H9 (cell line): ENCODE results near the gene MORC2. TPM values are rescaled to one million over a fixed set of nuclear protein-coding genes. Genes with fewer than 3 reads are reported as not detected.

Experiments used
- DNase-seq: peaks from one replicate; pipeline ENCODE4 v3.0.0-alpha.2; 2017
- H2AFZ ChIP-seq: one replicate; pipeline ENCODE4 v1.6.1; 2013; ENCODE audit warnings: mild to moderate bottlenecking, low read length, control low read depth, moderate library complexity
- H2AK5ac ChIP-seq: 2 replicates; pipeline ENCODE4 v1.6.1; 2013; ENCODE audit warnings: low read length, control low read depth, mixed read lengths; ENCODE audit not compliant: insufficient read length
- H2BK120ac ChIP-seq: one replicate; pipeline ENCODE4 v1.6.1; 2013; ENCODE audit warnings: low read depth, mild to moderate bottlenecking, low read length, control low read depth, inconsistent platforms; ENCODE audit not compliant: poor library complexity, severe bottlenecking
- H2BK12ac ChIP-seq: 2 replicates; pipeline ENCODE4 v1.6.1; 2013; ENCODE audit warnings: low read length, control low read depth, mixed read lengths, low read depth; ENCODE audit not compliant: insufficient read length
- H2BK15ac ChIP-seq: 2 replicates; pipeline ENCODE4 v1.6.1; 2013; ENCODE audit warnings: low read depth, low read length, control low read depth
- H2BK20ac ChIP-seq: one replicate; pipeline ENCODE4 v1.6.1; 2013; ENCODE audit warnings: low read depth, mild to moderate bottlenecking, low read length, control low read depth, inconsistent platforms; ENCODE audit not compliant: poor library complexity, severe bottlenecking
- H2BK5ac ChIP-seq: 2 replicates; pipeline ENCODE4 v1.6.1; 2013; ENCODE audit warnings: low read length, control low read depth, mixed read lengths; ENCODE audit not compliant: insufficient read length
- H3K14ac ChIP-seq: 2 replicates; pipeline ENCODE4 v1.6.1; 2013; ENCODE audit warnings: low read length, control low read depth; ENCODE audit not compliant: insufficient read depth
- H3K18ac ChIP-seq: 2 replicates; pipeline ENCODE4 v1.6.1; 2013; ENCODE audit warnings: low read depth, mild to moderate bottlenecking, mixed read lengths, low read length, control low read depth; ENCODE audit not compliant: insufficient read length
- H3K23ac ChIP-seq: 2 replicates; pipeline ENCODE4 v1.6.1; 2013; ENCODE audit warnings: low read length, control low read depth, mixed read lengths, low read depth; ENCODE audit not compliant: insufficient read length
- H3K23me2 ChIP-seq: 2 replicates; pipeline ENCODE4 v1.6.1; 2013; ENCODE audit warnings: low read depth, mild to moderate bottlenecking, mixed read lengths, low read length, control low read depth; ENCODE audit not compliant: insufficient read length, poor library complexity, severe bottlenecking
- H3K27ac ChIP-seq: 2 replicates; pipeline ENCODE4 v1.5.1; 2013; ENCODE audit warnings: low read length, control low read depth, mixed read lengths, low read depth; ENCODE audit not compliant: insufficient read length
- H3K27me3 ChIP-seq: 2 replicates; pipeline ENCODE4 v1.6.1; 2013; ENCODE audit warnings: low read length, control low read depth, inconsistent platforms; ENCODE audit not compliant: insufficient read depth
- H3K4ac ChIP-seq: 2 replicates; pipeline ENCODE4 v1.6.1; 2013; ENCODE audit warnings: low read depth, mild to moderate bottlenecking, control low read depth, inconsistent platforms, low read length, moderate library complexity
- H3K4me1 ChIP-seq: 2 replicates; pipeline ENCODE4 v1.6.1; 2013; ENCODE audit warnings: low read length, control low read depth, inconsistent platforms; ENCODE audit not compliant: insufficient read depth
- H3K4me2 ChIP-seq: 2 replicates; pipeline ENCODE4 v1.6.1; 2013; ENCODE audit warnings: low read length, control low read depth, mixed read lengths; ENCODE audit not compliant: insufficient read length, insufficient read depth
- H3K56ac ChIP-seq: 2 replicates; pipeline ENCODE4 v1.6.1; 2013; ENCODE audit warnings: low read depth, mild to moderate bottlenecking, mixed read lengths, low read length, control low read depth; ENCODE audit not compliant: insufficient read length
- H3K79me1 ChIP-seq: 2 replicates; pipeline ENCODE4 v1.6.1; 2013; ENCODE audit warnings: low read depth, mild to moderate bottlenecking, moderate library complexity, low read length, control low read depth, inconsistent platforms; ENCODE audit not compliant: insufficient read depth, poor library complexity, severe bottlenecking
- H3K79me2 ChIP-seq: 2 replicates; pipeline ENCODE4 v1.6.1; 2013; ENCODE audit warnings: low read length, control low read depth, inconsistent platforms; ENCODE audit not compliant: insufficient read depth
- H3K9ac ChIP-seq: 2 replicates; pipeline ENCODE4 v1.6.1; 2013; ENCODE audit warnings: low read length, control low read depth, mixed read lengths; ENCODE audit not compliant: insufficient read length; ENCODE audit errors: extremely low read depth
- H3K9me3 ChIP-seq: one replicate; pipeline ENCODE4 v1.6.1; 2013; ENCODE audit warnings: low read depth, low read length, inconsistent platforms; ENCODE audit not compliant: control insufficient read depth
- H3T11ph ChIP-seq: one replicate; pipeline ENCODE4 v1.6.1; 2013; ENCODE audit warnings: mild to moderate bottlenecking, low read length, control low read depth, inconsistent platforms
- H4K20me1 ChIP-seq: one replicate; pipeline ENCODE4 v1.6.1; 2013; ENCODE audit not compliant: control insufficient read depth, insufficient read length, insufficient read depth
- H4K5ac ChIP-seq: 2 replicates; pipeline ENCODE4 v1.6.1; 2013; ENCODE audit warnings: low read depth, mild to moderate bottlenecking, mixed read lengths, low read length, control low read depth; ENCODE audit not compliant: insufficient read length
- H4K8ac ChIP-seq: replicated peaks from 2 replicates; pipeline ENCODE4 v1.6.1; 2013; ENCODE audit warnings: low read length, control low read depth, mixed read lengths, low read depth; ENCODE audit not compliant: insufficient read length
- H4K91ac ChIP-seq: 2 replicates; pipeline ENCODE4 v1.6.1; 2013; ENCODE audit warnings: low read depth, mild to moderate bottlenecking, moderate library complexity, mixed read lengths, low read length, control low read depth; ENCODE audit not compliant: insufficient read length
- H3K27ac Mint-ChIP-seq, 3 experiments: 2 replicates in 2 of 3; 3 replicates in 1 of 3; pipeline ENCODE4 v1.8.0; 2020 to 2021; ENCODE audit warnings: mixed read lengths in 3 of 3, mild to moderate bottlenecking in 1 of 3, moderate library complexity in 1 of 3
- H3K27me3 Mint-ChIP-seq: 2 replicates; pipeline ENCODE4 v1.8.0; 2021; ENCODE audit warnings: low read depth, mild to moderate bottlenecking, moderate library complexity, mixed read lengths
- H3K36me3 Mint-ChIP-seq, 3 experiments: 2 replicates in 2 of 3; 3 replicates in 1 of 3; pipeline ENCODE4 v1.8.0; 2020 to 2021; ENCODE audit warnings: low read depth in 3 of 3, mixed read lengths in 3 of 3; ENCODE audit not compliant: insufficient read depth in 1 of 3
- H3K4me1 Mint-ChIP-seq, 2 experiments: 2 replicates each; pipeline ENCODE4 v1.8.0; 2020; ENCODE audit warnings: mixed read lengths in 2 of 2
- H3K4me3 Mint-ChIP-seq, 2 experiments: 2 replicates in 1 of 2; 3 replicates in 1 of 2; pipeline ENCODE4 v1.8.0; 2020 to 2021; ENCODE audit warnings: mild to moderate bottlenecking in 2 of 2, mixed read lengths in 2 of 2, moderate library complexity in 1 of 2
- H3K9me3 Mint-ChIP-seq, 2 experiments: 2 replicates in 1 of 2; 3 replicates in 1 of 2; pipeline ENCODE4 v1.8.0; 2020; ENCODE audit warnings: mild to moderate bottlenecking in 2 of 2, mixed read lengths in 2 of 2, moderate library complexity in 1 of 2
- WGBS: extraction: QIAGEN DNeasy Blood & Tissue Kit; methylation state at CpG from one replicate; pipeline ENCODE4 v1.1.7; 2013; ENCODE audit warnings: missing lambda C conversion rate, low lambda C conversion rate, mixed read lengths; ENCODE audit not compliant: insufficient read length; ENCODE audit errors: extremely low coverage; 5-methylcytosine and 5-hydroxymethylcytosine counted together
- total RNA-seq: library from RNA; stranded (reverse); gene quantifications from 2 replicates; pipeline ENCODE4 v1.2.1, GENCODE V29; 2021
- TF ChIP-seq, protein P1 (sequence below): fragments of 200-600 bp; sonication (generic); conservative IDR thresholded peaks from 3 replicates; pipeline ENCODE4 v1.8.0; 2021; ENCODE audit warnings: antibody characterized with exemption, mild to moderate bottlenecking

Gene MORC2
- total RNA-seq, 1 experiment from 2014 or later = 37.4 TPM

- no peaks in the 10 kb centered on the region for H3K27me3 ChIP-seq
- WGBS = no CpG with 5 or more reads among the region's 5 CpGs
- no peak overlapping the region for H3K27ac ChIP-seq
- H3K9me3 ChIP-seq = no peaks in the 10 kb centered on the region
- DNase-seq = no peak
- no peaks in the 10 kb centered on the region for H4K20me1 ChIP-seq
- no peaks in the 10 kb centered on the region for H3K4me1 Mint-ChIP-seq
- TF ChIP-seq, protein P1, sequence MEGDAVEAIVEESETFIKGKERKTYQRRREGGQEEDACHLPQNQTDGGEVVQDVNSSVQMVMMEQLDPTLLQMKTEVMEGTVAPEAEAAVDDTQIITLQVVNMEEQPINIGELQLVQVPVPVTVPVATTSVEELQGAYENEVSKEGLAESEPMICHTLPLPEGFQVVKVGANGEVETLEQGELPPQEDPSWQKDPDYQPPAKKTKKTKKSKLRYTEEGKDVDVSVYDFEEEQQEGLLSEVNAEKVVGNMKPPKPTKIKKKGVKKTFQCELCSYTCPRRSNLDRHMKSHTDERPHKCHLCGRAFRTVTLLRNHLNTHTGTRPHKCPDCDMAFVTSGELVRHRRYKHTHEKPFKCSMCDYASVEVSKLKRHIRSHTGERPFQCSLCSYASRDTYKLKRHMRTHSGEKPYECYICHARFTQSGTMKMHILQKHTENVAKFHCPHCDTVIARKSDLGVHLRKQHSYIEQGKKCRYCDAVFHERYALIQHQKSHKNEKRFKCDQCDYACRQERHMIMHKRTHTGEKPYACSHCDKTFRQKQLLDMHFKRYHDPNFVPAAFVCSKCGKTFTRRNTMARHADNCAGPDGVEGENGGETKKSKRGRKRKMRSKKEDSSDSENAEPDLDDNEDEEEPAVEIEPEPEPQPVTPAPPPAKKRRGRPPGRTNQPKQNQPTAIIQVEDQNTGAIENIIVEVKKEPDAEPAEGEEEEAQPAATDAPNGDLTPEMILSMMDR = no peak
- H3K9ac ChIP-seq = no peak overlapping the region
- H2BK20ac ChIP-seq = no peak overlapping the region
- H3K79me2 ChIP-seq = no peaks in the 10 kb centered on the region
- no peak overlapping the region for H4K5ac ChIP-seq
- H3K27ac Mint-ChIP-seq = no peak overlapping the region
- no peaks in the 10 kb centered on the region for H3K4me1 ChIP-seq
- no peak overlapping the region for H2AK5ac ChIP-seq
- H3K18ac ChIP-seq = no peak overlapping the region
- H3K56ac ChIP-seq = no peak overlapping the region
- no peak overlapping the region for H2BK120ac ChIP-seq
- no peak overlapping the region for H3K14ac ChIP-seq
- no peaks in the 10 kb centered on the region for H3K23me2 ChIP-seq
- peaks cover 5 to 12% (median 6%) of the 10 kb centered on the region in 3 experiments; a peak in 6 of 7 replicates for H3K36me3 Mint-ChIP-seq
- no peak overlapping the region for H4K91ac ChIP-seq
- H3K9me3 Mint-ChIP-seq = no peaks in the 10 kb centered on the region; a peak in 1 of 5 replicates
- H2AFZ ChIP-seq = no peak overlapping the region
- H2BK12ac ChIP-seq = no peak overlapping the region
- H3K27me3 Mint-ChIP-seq = no peaks in the 10 kb centered on the region
- no peak overlapping the region for H4K8ac ChIP-seq
- H3K4ac ChIP-seq = no peak overlapping the region
- no peak overlapping the region for H2BK5ac ChIP-seq
- no peak overlapping the region for H3K23ac ChIP-seq
- H3K4me3 Mint-ChIP-seq = no peak overlapping the region
- H3K79me1 ChIP-seq = no peaks in the 10 kb centered on the region
- H3K4me2 ChIP-seq = no peak overlapping the region
- H2BK15ac ChIP-seq = no peak overlapping the region
- no peak overlapping the region for H3T11ph ChIP-seq
Measured at GRCh38 chr22:30909306-30909705, 59.3 kb downstream of the MORC2 start.
